ENCODE results near the gene GOLIM4.

GOLIM4 gene

DNA sequence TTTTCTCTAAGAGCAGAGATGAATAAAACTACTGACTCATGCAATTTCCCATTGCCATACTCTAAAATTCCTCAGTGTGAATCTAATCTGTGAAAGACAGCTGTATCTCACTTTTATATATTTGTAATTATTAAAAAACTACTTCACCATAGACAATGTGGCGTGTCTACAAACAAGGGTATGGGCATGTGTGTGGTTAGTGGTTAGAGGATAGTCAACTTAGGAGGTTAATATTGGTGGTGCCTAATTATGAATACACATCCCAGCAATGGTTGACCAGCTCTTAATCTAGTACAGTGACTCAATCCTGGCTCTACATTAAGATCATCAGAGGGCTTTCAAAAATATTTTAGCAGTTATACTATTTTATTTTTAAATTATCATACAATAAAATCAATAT lies 94.5 kb downstream of the GOLIM4 start:
- Histone ChIP-seq H3K36me3 (replicated peaks) (no peaks in the 10 kb centered on the region), H3K27me3 (replicated peaks) (no peaks in the 10 kb centered on the region), H3K4me3 (ENCODE audit: low read depth, low read length) (no peak overlapping the region), H3K27ac (no peak overlapping the region)
- in situ Hi-C loops (cut with HindIII; ENCODE audit: low pct_ligation_motif_present, low sequenced_read_pairs) = no loop called here
- no peak for TF ChIP-seq CTCF (IDR thresholded peaks at IDR 0.05; ENCODE audit: low read depth, low read length, missing control alignments)
- DNase-seq = no peak

DNA sequence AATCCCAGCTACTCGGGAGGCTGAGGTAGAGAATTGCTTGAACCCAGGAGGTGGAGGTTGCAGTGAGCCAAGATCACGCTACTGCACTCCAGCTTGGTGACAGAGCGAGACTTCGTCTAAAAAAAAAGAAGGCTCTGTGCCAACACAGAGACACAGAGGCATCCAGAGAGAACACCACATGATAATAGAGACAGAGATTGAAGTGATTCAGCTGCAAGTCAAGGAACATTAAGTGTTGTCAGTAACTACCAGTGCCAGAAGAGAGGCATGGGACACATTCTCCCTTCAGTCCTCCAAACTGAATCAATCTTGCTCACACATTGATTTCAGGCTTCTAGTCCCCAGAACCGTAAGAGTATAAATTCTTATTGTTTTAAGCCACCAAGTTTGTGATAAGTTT lies 97.5 kb downstream of the GOLIM4 start:
- Histone ChIP-seq H3K27me3 (replicated peaks) (no peaks in the 10 kb centered on the region), H3K27ac (no peak overlapping the region), H3K4me3 (ENCODE audit: low read depth, low read length) (no peak overlapping the region), H3K36me3 (replicated peaks) (no peaks in the 10 kb centered on the region)
- DNase-seq = no peak
- in situ Hi-C loops (cut with HindIII; ENCODE audit: low pct_ligation_motif_present, low sequenced_read_pairs) = no loop called here
- no peak for TF ChIP-seq CTCF (IDR thresholded peaks at IDR 0.05; ENCODE audit: low read depth, low read length, missing control alignments)

- Histone ChIP-seq H3K27ac (no peak overlapping the region), H3K27me3 (replicated peaks) (no peaks in the 10 kb centered on the region), H3K36me3 (replicated peaks) (no peaks in the 10 kb centered on the region), H3K4me3 (ENCODE audit: low read depth, low read length) (no peak overlapping the region)
- in situ Hi-C loops (cut with HindIII; ENCODE audit: low pct_ligation_motif_present, low sequenced_read_pairs) = no loop called here
- DNase-seq = no peak
- no peak for TF ChIP-seq CTCF (IDR thresholded peaks at IDR 0.05; ENCODE audit: low read depth, low read length, missing control alignments)
Measured at GRCh38 chr3:167996514-167996913, 99.2 kb downstream of the GOLIM4 start.

DNA sequence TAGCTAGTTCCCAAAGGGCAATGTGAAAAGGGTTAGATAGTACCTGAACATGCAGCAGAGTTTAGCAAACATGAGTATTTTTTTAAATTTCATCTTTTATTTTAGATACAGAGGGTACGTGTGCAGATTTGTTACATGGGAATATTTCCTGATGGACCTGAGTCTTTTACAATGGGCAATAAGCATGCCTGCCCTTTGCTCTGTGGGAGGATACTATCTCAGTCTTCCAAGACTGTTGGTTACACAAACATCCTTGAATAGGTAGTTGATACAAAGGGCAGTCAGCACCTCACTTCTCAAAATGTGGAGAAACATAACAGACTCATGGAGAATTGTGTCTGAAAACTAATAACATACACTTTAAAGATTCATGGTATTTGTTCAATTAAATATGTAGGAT lies 103.3 kb downstream of the GOLIM4 start:
- Histone ChIP-seq H3K27me3 (replicated peaks) (no peaks in the 10 kb centered on the region), H3K36me3 (replicated peaks) (no peaks in the 10 kb centered on the region), H3K4me3 (ENCODE audit: low read depth, low read length) (no peak overlapping the region), H3K27ac (no peak overlapping the region)
- no peak for DNase-seq
- TF ChIP-seq CTCF (IDR thresholded peaks at IDR 0.05; ENCODE audit: low read depth, low read length, missing control alignments) = no peak
- in situ Hi-C loops (cut with HindIII; ENCODE audit: low pct_ligation_motif_present, low sequenced_read_pairs) = no loop called here

DNA sequence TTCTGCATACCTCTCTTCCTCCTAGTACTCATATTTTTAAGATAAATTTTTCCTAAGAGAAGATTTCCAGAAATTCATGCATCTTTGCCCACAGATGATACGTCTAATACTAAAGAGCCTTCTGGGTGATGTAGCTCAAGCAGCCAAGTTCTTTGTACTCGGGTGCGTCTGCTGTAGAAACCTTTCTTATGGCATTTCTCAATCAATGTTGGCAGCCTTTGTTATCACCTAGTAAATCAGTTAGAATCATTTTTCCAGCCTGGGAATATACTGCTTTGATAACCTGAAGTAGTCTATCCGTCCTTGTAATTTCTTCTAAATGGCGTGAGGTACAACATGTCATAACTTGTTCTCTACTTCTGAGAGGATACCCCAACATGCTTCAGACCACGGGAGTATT lies 104.5 kb downstream of the GOLIM4 start:
- Histone ChIP-seq H3K4me3 (ENCODE audit: low read depth, low read length) (no peak overlapping the region), H3K27me3 (replicated peaks) (no peaks in the 10 kb centered on the region), H3K36me3 (replicated peaks) (no peaks in the 10 kb centered on the region), H3K27ac (no peak overlapping the region)
- no peak for DNase-seq
- in situ Hi-C loops (cut with HindIII; ENCODE audit: low pct_ligation_motif_present, low sequenced_read_pairs) = no loop called here
- TF ChIP-seq CTCF (IDR thresholded peaks at IDR 0.05; ENCODE audit: low read depth, low read length, missing control alignments) = no peak

GRCh38 chr3:167989999-167990398 lies 105.7 kb downstream of the GOLIM4 start:
- H3K4me3 ChIP-seq (ENCODE audit: low read depth, low read length) = no peak overlapping the region
- no peaks in the 10 kb centered on the region for H3K36me3 ChIP-seq (replicated peaks)
- no peak for DNase-seq
- in situ Hi-C loops (cut with HindIII; ENCODE audit: low pct_ligation_motif_present, low sequenced_read_pairs) = no loop called here
- no peak overlapping the region for H3K27ac ChIP-seq
- no peak for TF ChIP-seq CTCF (IDR thresholded peaks at IDR 0.05; ENCODE audit: low read depth, low read length, missing control alignments)
- H3K27me3 ChIP-seq (replicated peaks) = no peaks in the 10 kb centered on the region

Data from brain microvascular endothelial cell (primary cell).